GM18520 (cell line): ENCODE data around the gene CEP89.
"Not testable (repeated sequence)": the region's sequence is repeated elsewhere in the genome, so short reads cannot be mapped to it uniquely, and the experiment has no call there.

ENCODE experiments used
- ATAC-seq: cut with Tn5 transposase; IDR thresholded peaks from one replicate; pipeline ENCODE4 v1.9.1; 2021; ENCODE audit not compliant: unreplicated experiment

The CEP89 gene

DNA sequence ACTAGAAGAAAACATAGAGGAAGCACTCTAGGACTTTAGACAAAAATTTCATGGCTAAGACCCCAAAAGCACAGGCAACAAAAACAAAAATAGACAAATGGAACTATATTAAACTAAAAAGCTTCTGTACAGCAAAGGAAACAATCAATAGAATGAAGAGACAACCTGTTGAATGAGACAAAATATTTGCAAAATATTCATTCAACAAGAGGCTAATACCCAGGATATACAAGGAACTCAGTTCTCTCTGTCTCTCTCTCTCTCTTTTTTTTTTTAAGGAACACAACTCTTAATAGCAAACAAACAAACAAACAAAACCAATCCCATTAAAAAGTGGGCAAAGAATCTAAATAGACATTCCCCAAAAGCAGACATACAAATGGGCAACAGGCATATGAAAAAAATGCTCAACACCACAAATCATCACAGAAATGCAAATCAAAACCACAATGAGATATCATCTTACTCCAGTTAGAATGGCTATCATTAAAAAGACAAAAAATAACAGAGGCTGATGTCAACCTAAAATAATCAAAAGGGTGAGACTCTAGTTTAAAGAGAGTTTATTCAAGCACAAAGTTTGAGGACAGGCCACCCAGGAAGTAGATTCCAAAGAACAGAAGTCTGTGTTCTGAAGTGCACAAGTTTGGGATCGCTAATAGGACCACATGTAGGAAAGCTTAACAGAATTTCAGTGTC lies 75.1 kb downstream of the CEP89 start:
- ATAC-seq: no peak

DNA sequence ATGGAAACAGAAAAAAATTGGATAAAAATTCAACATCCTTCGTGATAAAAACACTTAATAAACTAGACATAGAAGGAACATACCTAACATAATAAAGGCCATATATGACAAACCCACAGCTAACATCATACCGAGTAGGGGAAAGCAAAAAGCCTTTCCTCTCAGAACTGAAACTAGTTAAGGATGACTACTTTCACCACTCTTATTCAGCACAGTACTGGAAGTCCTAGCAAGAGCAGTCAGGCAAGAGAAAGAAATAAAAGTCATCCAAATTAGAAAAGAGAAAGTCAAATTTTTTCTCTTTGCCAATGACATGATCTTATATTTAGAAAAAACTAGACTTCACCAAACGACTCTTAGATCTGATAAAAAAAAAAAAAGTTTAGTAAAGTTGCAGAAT lies 76.4 kb downstream of the CEP89 start:
- peak; percentile 71 for ATAC-seq

DNA sequence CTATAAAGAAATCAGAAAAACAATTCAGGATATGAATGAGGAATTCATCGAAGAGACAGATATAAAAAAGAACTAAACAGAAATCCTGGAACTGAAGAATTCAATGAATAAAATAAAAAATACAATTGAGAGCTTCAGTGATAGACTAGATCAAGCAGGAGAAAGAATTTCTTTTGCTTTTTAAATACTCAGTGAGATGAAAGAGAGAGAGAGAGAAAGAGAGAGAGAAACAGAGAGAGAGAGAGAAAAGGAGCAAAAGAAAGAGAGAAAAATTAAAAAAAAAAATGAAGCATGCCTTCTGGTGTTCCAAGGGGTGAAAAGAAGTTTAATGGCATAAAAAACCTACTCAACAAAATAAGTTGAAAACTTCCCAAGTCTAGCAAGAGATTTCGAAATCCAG lies 80.1 kb downstream of the CEP89 start:
- no peak for ATAC-seq

DNA sequence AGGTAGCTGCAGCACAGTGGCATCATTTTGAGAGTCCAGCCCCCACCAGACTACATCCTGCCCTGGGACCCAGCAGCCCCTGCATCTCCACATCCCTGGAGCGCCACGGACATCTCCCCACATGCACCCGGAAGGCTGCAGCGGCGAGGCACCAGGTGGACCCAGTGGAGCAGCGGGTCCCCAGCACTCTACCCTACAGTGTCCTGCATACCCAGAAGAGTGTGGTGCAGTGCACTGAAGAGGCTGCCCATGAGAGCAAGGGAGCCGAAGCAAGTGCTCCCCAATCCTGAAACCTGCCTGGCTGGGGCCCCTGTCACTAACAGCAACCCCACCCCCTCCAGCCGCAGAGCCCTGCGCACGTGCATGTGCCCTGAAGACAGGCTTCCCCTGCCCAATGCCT lies 80.9 kb downstream of the CEP89 start:
- no peak for ATAC-seq

DNA sequence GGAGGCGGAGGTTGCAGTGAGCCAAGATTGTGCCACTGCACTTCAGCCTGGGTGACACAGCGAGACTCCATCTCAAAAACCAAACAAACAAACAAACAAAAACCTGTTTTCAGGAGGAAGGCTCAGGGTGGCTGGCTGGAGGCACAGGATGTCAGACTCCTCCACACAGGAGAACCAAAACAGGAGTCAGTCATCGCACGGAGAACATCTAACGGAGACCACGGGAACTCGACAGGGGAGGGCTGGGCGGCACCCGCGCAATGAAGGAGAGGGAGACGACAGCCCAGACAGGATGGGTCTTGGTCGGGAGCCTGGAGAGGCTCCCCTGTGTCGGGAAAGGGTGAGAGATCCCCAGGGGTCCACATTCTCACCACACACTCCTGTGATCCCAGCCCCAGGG lies 81.4 kb downstream of the CEP89 start:
- no peak for ATAC-seq

DNA sequence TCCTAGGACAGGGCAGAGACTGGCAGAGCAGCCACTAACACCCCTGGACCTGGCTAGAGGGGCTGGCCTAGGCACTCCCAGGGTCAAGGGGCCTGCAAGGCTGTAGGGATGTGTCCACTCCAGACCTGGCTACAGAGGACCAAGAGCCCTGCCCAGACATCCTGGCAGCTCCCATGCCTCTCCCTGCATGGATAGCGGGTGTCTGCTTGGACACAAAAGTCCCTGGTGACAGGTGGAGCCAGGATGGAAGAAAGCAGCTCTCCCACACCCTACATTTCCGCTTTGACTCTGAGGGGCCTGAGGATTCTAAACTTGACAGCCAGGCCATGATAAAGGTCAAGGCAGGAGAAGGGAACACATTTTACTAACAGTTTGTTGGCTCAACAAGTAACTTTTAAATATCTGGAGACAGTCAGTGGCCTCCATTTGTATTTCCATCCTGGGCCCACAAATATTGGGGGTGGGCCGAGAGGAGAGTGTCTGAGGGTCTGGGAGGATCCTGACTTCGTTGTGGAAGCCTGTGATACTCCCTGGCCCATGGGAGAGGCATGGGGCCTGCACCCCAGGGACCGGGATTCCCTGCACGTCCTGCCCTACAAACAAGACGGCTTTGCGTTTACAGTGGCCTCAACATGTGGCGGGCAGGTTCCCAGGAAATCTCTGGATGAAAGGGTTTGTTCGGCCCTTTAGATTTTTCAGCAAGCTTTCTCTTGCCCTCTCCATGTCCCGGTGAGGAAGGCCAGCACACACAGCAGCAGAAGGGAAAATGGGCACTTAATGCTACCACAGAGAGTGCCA lies 82.4 kb downstream of the CEP89 start:
- no peak for ATAC-seq

DNA sequence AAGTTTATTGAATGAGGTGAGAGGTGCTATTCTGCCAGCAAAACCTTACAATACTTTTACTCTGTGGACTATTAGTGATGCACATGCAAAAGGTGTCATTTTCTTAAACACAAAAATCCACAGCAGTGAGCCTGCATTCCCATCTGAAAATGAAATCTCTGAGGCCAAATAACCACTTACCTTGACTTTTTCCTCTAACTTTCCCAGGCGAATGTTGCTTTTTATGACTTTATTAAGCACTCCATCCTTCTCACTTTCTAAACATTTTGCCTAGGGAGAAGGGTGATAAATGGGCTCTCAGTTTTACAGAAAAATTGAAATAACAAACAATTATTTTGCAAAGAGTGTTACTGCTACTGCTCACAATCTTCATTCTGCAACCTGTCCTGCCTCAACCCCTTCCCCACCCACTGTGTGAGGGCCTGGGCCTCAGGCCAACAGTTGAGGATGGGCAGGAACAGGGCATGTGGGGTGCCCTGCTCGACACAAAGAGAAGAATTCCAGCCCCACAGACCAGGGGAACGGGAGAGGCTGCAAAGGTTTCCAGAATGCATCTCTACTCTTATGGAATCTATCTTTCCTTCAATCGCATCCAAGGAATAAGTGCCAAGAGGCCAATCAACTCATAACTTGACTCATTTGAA lies 84.1 kb downstream of the CEP89 start:
- no peak for ATAC-seq

DNA sequence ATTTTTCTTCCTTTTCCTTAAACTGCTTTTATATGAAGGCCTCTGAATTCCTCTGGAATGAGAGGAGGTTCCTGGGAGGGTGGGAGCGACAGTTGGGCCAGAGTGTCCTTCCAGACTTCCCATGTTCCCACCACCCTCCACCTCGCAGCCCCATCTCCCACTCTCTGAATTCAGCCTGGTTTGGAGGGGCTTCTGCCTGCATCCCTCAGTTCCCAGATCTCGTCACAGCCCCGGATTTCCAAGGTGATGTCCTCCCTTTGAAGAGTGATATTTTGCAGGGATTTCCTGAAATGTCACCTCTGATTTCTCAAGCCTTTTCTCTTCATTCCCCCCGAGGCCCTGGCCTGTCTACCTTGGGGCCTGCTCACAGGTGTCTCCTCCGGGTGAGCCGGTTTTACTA lies 85.5 kb downstream of the CEP89 start:
- ATAC-seq: no peak

DNA sequence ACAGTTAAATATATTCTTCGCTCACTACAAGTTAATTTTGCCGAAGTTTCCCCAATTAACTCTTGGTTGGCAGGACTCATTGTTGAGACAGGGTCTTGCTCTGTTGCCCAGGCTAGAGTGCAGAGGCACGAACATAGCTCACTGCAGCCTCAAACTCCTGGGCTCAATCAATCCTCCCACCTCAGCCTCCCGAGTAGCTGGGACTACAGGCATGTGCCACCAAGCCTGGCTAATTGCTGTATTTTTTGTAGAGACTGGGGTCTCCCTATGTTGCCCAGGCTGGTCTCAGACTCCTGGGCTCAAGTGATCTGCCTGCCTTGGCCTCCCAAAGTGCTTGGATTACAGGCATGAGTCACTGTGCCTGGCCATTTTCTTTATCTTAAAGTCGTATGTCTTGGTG lies 86.5 kb downstream of the CEP89 start:
- ATAC-seq: not testable (repeated sequence)

DNA sequence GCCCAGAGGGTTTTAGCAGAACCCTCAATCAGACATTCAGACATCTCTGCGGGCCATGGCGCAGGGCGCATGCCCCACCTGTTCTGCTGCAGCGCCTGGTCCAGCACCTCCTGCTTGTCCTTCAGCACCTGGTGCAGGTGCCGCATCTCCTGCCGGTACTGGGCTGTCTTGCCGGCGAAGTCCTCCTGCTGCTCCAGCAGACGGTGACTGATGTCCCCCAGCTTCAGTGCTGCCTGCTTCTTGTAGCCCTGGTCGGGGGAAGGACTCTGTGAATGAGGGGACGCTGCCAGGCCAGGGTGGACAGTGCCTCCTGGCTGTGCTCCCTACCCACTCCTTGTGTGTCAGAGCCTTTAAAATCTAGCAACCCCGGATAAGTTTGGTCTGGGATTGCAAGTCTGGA lies 90.0 kb downstream of the CEP89 start:
- ATAC-seq: no peak

DNA sequence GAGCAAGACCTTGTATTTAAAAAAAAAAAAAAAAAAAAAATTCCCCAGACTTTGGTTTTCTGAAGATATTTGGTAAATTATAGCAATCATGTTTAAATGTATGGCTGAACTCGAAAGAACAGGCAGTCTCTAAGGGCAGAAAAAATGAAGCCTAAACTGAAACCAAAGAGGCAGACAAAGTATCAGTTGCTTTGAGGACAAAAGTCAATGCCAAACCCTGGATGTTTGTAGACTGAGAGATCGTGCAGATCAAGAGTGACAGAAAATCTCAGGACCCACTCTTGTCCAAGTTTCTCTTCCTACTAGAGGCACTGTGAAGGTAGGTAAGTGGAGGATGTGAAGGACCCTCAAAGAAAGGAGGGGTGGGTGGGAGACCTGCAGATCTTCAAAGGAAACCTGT lies 91.1 kb downstream of the CEP89 start:
- ATAC-seq: no peak

DNA sequence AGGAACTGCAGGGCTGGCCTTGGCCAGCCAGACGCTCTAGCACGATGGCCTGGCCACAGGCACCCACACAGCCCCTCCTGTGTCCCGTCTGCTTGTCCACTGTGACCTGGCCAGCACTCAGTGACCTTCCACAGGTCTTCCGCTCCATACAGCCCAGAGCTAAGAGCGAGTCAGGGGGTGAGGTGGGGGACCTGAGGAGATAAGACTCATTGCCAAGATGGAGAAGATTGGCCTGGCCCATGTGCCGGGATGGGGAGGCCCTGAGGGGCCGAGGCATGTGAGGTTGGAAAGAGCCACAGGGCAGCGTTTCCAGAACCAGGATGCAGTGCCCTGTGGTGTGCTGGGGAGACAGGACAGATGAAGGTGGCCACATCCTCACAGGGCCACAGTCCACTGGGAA lies 92.0 kb downstream of the CEP89 start:
- ATAC-seq: no peak

DNA sequence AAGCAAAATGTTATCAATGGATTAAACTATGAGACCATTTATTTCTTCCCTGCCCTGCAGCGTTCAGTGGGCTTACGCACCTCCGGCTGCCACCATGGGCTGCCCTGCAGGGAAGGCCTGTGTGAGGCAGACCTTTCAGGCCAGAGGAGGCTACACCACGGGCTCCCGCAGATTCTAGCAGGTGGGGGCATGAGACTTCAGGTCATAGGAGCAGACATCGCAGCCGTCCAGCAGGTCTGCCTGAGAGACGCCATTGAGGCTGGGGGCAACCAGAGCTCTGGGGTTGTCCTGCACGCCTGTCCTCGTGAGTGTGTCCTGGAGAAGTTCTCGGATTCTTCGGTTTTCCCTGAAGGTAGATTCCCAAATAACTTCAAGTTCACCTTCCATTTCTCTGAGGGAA lies 92.8 kb downstream of the CEP89 start:
- ATAC-seq: no peak

DNA sequence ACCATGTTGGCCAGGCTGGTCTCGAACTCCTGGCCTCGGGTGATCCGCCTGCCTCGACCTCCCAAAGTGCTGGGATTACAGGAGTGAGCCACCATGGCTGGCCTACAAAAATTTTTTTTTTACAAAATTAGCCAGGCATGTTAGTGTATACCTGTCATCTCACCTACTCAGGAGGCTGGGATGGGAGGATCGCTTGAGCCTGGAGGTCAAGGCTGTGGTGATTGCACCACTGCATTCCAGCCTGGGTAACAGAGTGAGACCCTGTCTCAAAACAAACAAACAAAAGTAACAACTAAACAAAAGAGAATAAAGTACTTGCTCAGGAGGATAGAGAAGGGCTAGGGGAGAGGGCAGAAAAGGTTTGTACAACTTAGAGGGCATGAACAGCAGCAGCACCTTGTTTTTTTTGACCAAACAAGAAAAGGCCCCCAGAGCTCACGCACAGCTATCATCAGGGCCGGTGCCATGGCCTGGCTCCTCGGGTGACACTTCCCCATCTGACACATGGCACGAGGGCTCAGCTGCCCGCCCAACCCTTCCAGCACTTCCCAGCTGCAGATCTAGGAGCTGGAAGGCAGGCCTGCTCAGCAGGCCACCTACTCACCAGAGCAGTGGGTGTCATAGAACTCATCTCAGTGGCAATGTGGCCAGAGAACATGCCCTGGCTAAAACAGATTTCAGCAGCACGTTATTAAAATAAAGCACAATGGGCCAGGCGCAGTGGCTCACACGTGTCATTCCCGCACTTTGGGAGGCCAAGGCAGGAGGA lies 93.6 kb downstream of the CEP89 start:
- no peak for ATAC-seq

DNA sequence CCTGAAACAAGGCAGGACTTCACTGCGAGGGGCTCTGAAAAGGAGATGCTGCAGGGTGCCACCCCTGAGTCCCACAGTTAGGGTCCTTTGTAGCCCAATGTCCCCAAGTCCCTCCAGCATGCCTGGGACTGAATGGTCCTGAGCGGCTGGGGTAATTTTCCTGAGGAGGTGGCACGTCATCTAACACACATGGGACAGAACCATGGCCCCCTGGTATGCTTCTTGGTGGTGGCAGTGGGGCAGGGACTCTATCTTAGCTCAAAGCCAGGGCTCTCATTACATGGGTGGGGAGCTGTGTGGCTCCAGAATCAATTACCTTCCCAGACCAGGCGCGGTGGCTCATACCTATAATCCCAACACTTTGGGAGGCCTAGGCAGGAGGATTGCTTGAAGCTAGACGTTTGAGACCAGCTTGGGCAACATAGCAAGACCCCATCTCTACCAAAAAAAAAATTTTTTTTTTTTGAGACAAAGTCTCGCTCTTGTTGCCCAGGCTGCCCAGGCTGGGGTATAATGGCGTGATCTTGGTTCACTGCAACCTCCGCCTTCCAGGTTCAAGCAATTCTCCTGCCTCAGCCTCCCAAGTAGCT lies 94.3 kb downstream of the CEP89 start:
- no peak for ATAC-seq

DNA sequence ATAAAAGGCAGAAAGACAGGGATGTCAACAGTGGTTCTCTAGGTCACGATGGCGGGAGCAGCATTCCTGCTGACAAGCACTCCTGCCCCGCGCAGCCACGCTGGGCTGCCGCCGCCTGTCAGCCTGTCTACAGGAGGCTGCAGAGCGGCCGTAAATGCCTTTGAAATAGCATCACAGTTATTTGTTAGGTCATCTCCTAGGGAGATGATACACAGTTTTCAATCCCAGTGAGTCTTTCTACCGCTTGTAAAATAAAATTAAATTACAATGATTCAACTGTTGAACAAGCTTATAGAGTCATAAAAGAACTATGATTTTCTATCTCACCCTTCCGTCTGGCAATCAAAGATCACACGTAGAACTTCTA lies 94.9 kb downstream of the CEP89 start:
- no peak for ATAC-seq

DNA sequence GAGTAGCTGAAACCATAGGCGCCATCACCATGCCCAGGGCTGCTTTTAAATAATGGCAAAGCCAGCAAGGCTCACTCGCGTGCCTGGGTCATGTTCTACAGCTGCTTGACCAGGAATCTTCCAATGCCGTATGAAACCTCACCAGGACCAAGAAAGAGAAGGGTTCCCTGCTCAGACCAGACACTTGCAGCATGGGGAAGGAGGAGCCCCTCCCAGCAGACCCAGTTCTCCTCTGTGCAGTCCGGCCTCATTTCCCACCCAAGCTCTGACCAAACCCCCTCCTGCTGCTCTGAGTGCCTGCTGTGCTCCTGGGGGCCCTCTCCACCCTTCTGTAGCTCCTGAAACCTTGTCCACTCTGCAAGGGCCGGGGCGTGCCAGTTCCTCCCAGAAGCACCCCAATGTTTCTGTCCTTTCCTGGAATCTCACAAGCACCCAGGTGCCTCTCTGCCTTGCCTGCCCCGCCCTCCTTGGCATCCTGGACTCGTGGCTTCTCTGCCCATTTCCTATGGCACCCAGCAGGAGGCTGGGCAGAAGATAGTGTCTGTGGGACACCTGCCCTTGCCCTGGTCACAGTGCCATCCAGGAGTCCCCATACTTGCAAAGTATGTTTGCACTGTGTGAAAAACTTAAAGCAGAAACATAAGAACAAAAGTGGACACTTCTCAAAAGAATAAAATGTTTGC lies 95.4 kb downstream of the CEP89 start:
- ATAC-seq: no peak

DNA sequence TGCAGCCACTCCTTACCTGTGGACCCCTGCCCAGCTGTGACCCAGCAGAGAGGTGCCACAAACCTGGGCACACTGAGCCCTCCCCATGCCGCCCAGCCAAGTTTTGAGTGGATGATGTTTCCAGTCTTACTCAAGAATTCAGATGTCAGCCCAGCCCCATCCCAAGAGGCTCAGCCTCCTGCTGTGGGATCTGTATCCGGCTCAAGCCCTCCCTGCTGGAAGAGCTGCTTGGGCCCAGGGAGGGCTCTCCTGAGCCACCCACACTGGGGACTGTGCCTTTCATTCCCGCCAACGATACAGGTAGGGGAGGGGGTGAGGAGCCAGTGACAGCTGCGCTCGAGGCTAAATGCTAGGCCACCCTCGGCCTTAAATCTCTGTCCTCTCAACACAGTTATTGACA lies 96.3 kb downstream of the CEP89 start:
- no peak for ATAC-seq

DNA sequence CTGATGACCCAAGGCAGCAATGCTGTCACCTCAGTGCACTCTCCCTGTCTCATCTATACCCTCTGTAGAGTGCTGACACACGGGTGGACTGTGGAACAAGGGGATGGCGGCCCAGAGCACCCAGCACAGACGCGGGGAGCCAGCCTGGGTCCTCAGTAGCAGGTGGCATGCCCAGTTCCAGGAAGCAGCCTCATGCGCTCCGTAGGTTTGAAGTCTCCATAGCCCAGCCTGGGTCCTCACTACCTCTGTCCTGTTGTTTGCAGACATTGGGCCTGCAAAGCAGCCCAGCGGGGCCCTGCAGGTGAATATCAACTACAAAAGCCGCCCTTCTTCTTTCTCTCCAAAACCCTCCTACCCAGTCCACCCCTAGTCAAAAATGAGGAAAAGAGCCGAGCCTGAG lies 97.2 kb downstream of the CEP89 start:
- no peak for ATAC-seq

DNA sequence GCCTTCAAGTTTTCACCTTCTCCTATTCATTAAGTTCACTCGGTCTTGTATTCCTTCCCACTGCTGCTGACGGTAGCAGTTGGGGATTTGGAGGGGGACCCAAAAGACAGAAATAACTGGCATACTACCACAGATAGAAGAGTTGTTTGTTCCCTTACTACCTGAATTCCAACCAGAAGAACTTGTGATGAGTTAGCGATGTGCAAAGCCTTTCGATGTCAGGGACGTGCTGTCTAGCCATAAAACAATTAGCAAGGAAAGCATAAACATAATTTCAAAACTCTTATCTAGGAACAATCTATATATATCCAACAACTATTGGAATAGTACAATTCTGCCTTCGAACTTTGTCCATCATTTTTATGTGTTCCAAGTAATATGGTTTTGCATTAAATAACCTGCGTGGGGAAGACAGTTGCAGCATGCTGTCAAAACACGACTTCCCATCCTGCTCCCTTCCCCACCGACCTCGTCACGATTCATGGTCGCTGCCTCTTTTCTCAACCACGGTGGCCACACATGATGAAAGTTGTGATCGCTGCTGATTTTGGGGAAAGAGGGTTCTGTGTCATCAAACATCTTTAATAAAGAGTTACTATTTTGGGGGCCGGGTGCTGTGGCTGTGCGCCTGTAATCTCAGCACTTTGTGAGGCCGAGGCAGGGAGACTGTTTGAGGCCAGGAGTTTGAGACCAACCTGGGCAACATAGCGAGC lies 98.4 kb downstream of the CEP89 start:
- no peak for ATAC-seq
